Sigmoid colon (tissue), 7 donors: ENCODE results near the gene SDR9C7. TPM values are rescaled to one million over a fixed set of nuclear protein-coding genes. Genes with fewer than 3 reads are reported as not detected.
"Not testable (repeated sequence)": the region's sequence is repeated elsewhere in the genome, so short reads cannot be mapped to it uniquely, and the experiment has no call there.

Source experiments
- DNase-seq: peaks from one replicate; pipeline ENCODE4 v3.0.0-alpha.2; 2019
- H3K27ac ChIP-seq, 4 donors: fragments of 200-600 bp; sonication (generic); one replicate each; pipeline ENCODE4 v1.5.1; 2016 to 2019; ENCODE audit warnings: mild to moderate bottlenecking in 1 of 4
- H3K27me3 ChIP-seq, 3 donors: fragments of 200-600 bp; sonication (generic); one replicate each; pipeline ENCODE4 v1.5.1; 2019; ENCODE audit warnings: mild to moderate bottlenecking in 1 of 3
- H3K36me3 ChIP-seq, 4 donors: fragments of 200-600 bp; sonication (generic); one replicate each; pipeline ENCODE4 v1.5.1; 2016 to 2019
- H3K4me1 ChIP-seq, 4 donors: fragments of 200-600 bp; sonication (generic); one replicate each; pipeline ENCODE4 v1.5.1; 2017 to 2019
- H3K4me3 ChIP-seq, 4 donors: fragments of 200-600 bp; sonication (generic); one replicate each; pipeline ENCODE4 v1.5.1; 2017 to 2019; ENCODE audit warnings: mild to moderate bottlenecking in 2 of 4, moderate library complexity in 1 of 4
- H3K9me3 ChIP-seq, 4 donors: fragments of 200-600 bp in 3 of 4; sonication (generic) in 3 of 4; one replicate each; pipeline versions ENCODE4 v1.5.1 to v1.6.1; 2013 to 2019
- CTCF ChIP-seq, 4 experiments: fragments of 450-650 bp in 3 of 4; fragments of 200-600 bp in 1 of 4; IDR thresholded peaks; one replicate each; pipeline ENCODE4 v1.5.1; 2016 to 2019; ENCODE audit warnings: antibody characterized with exemption in 4 of 4, mild to moderate bottlenecking in 3 of 4, moderate library complexity in 2 of 4
- EP300 ChIP-seq, 4 donors: sonication (generic); formaldehyde crosslinking; IDR thresholded peaks; one replicate each; pipeline ENCODE4 v1.6.1; 2017; ENCODE audit warnings: antibody characterized with exemption in 4 of 4
- POLR2A ChIP-seq, 2 donors: fragments of 450-650 bp; IDR thresholded peaks; one replicate each; pipeline ENCODE4 v1.6.1; 2016; ENCODE audit warnings: antibody characterized with exemption in 2 of 2, mild to moderate bottlenecking in 2 of 2, moderate library complexity in 2 of 2
- POLR2AphosphoS5 ChIP-seq, 4 donors: sonication (generic); formaldehyde crosslinking; IDR thresholded peaks; one replicate each; pipeline ENCODE4 v1.6.1; 2017; ENCODE audit warnings: antibody characterized with exemption in 4 of 4
- WGBS, 2 donors: extraction: QIAGEN DNeasy Blood & Tissue Kit; methylation state at CpG; one replicate each; pipeline ENCODE4 v1.1.7; 2013; 5-methylcytosine and 5-hydroxymethylcytosine counted together
- intact Hi-C: fragments of 100-400 bp; cut with DNase I; formaldehyde crosslinking; loops from one replicate; pipeline ENCODE4 v1.15.1; 2023
- polyA plus RNA-seq, 3 donors: library from polyadenylated mRNA; stranded (reverse); fragments of 200-250 nt; gene quantifications; one replicate each; pipeline ENCODE4 v1.2.3, GENCODE V29; 2013
- total RNA-seq, 4 donors: library from RNA; depleted of rRNA; stranded (reverse); fragments of >200 nt; gene quantifications; one replicate each; pipeline ENCODE4 v1.1.0, GENCODE V29; 2016
- donor health status: healthy with polysubstance abuse.
- donor health status: Bipolar disorder and iron deficiency.
- donor health status: healthy.

The SDR9C7 gene
- total RNA-seq (under 1 TPM in 1 of 4 donors, not detected in 3; 0.55 TPM), polyA plus RNA-seq (under 1 TPM in 1 of 3 donors, not detected in 2; 0.03 TPM)

GRCh38 chr12:56933826-56934625 lies at the start of gene SDR9C7:
TSS of gene SDR9C7 (minus strand) at chr12:56934408. CDS start at chr12:56934261, 147 bp downstream.
- H3K9me3 ChIP-seq: no peaks in the 10 kb centered on the region
- peaks cover 0 to 4% (median 0%) of the 10 kb centered on the region in 4 donors for H3K4me1 ChIP-seq
- no peak within 1 kb of the TSS for H3K4me3 ChIP-seq
- no peaks in the 10 kb centered on the region for H3K27me3 ChIP-seq
- TF ChIP-seq CTCF (IDR thresholded peaks at IDR 0.05): no peak
- no peak for TF ChIP-seq POLR2A (IDR thresholded peaks at IDR 0.05)
- TF ChIP-seq EP300 (IDR thresholded peaks at IDR 0.05): no peak
- TF ChIP-seq POLR2AphosphoS5 (IDR thresholded peaks at IDR 0.05): no peak
- intact Hi-C loops: no loop called here
- no peak within 1 kb of the TSS for H3K27ac ChIP-seq
- 91 to 92% methylated on average over 15 of the region's 15 CpGs for WGBS, 2 donors
- no peak for DNase-seq
- H3K36me3 ChIP-seq: no peaks in the 10 kb centered on the region

GRCh38 chr12:56983386-56983785 lies 49.2 kb upstream of the SDR9C7 start:
- H3K27ac ChIP-seq: no peak overlapping the region
- intact Hi-C loops: no loop called here
- TF ChIP-seq CTCF (IDR thresholded peaks at IDR 0.05): no peak
- TF ChIP-seq POLR2A (IDR thresholded peaks at IDR 0.05): no peak
- no peak for TF ChIP-seq EP300 (IDR thresholded peaks at IDR 0.05)
- no peak for TF ChIP-seq POLR2AphosphoS5 (IDR thresholded peaks at IDR 0.05)
- peaks cover 0 to 10% (median 4%) of the 10 kb centered on the region in 4 donors for H3K4me1 ChIP-seq
- no peak for DNase-seq
- WGBS, 2 donors: 71 to 99% methylated on average over 4 of the region's 4 CpGs
- no peaks in the 10 kb centered on the region for H3K27me3 ChIP-seq
- H3K9me3 ChIP-seq: no peaks in the 10 kb centered on the region
- H3K36me3 ChIP-seq: no peaks in the 10 kb centered on the region
- H3K4me3 ChIP-seq: no peak overlapping the region

GRCh38 chr12:56982578-56983236 lies 48.5 kb upstream of the SDR9C7 start:
- intact Hi-C loops, DNase-seq, H3K27ac ChIP-seq, H3K4me1 ChIP-seq, H3K36me3 ChIP-seq, H3K9me3 ChIP-seq, H3K4me3 ChIP-seq, H3K27me3 ChIP-seq: not testable (repeated sequence)
- WGBS, 2 donors: 92% methylated on average over 3 of the region's 3 CpGs

GRCh38 chr12:56980941-56981530 lies 46.8 kb upstream of the SDR9C7 start:
- TF ChIP-seq POLR2A (IDR thresholded peaks at IDR 0.05) (no peak), EP300 (IDR thresholded peaks at IDR 0.05) (no peak), POLR2AphosphoS5 (IDR thresholded peaks at IDR 0.05) (no peak), CTCF (IDR thresholded peaks at IDR 0.05) (no peak)
- Histone ChIP-seq H3K4me1 (no peaks in the 10 kb centered on the region), H3K27me3 (no peaks in the 10 kb centered on the region), H3K36me3 (no peaks in the 10 kb centered on the region), H3K4me3 (no peak overlapping the region), H3K27ac (no peak overlapping the region), H3K9me3 (no peaks in the 10 kb centered on the region)
- 95 to 96% methylated on average over 4 of the region's 4 CpGs for WGBS, 2 donors
- no peak for DNase-seq
- intact Hi-C loops: no loop called here

- TF ChIP-seq CTCF (IDR thresholded peaks at IDR 0.05) (no peak), POLR2A (IDR thresholded peaks at IDR 0.05) (no peak), EP300 (IDR thresholded peaks at IDR 0.05) (no peak), POLR2AphosphoS5 (IDR thresholded peaks at IDR 0.05) (no peak)
- 95% methylated on average over 6 of the region's 6 CpGs for WGBS, 2 donors
- intact Hi-C loops: no loop called here
These were observed 46.1 kb upstream of the SDR9C7 start for GRCh38 chr12:56980268-56980667.

More at GRCh38 chr12:56980268-56980667, 46.1 kb upstream of the SDR9C7 start:
- H3K4me1 ChIP-seq: no peaks in the 10 kb centered on the region
- no peak overlapping the region for H3K27ac ChIP-seq
- H3K36me3 ChIP-seq: no peaks in the 10 kb centered on the region
- no peak for DNase-seq
- H3K4me3 ChIP-seq: no peak overlapping the region
- no peaks in the 10 kb centered on the region for H3K27me3 ChIP-seq
- H3K9me3 ChIP-seq: no peaks in the 10 kb centered on the region
